ENCODE data around the gene MYBL2.

Gene MYBL2

GRCh38 chr20:43723186-43723585 lies 56.3 kb downstream of the MYBL2 start:
- Mint-ChIP-seq H3K27ac (no peak overlapping the region), H3K9me3 (peaks cover 2% of the 10 kb centered on the region), H3K36me3 (ENCODE audit: low read depth) (peaks cover 14% of the 10 kb centered on the region), H3K4me3 (no peak overlapping the region), H3K4me1 (ENCODE audit: low read depth) (peaks cover 5% of the 10 kb centered on the region), H3K27me3 (ENCODE audit: low read depth) (no peaks in the 10 kb centered on the region)
- no peak for DNase-seq (ENCODE audit: low spot score)

GRCh38 chr20:43723735-43724134 lies 56.8 kb downstream of the MYBL2 start:
- peaks cover 14% of the 10 kb centered on the region for H3K36me3 Mint-ChIP-seq (ENCODE audit: low read depth)
- no peaks in the 10 kb centered on the region for H3K27me3 Mint-ChIP-seq (ENCODE audit: low read depth)
- no peak overlapping the region for H3K4me3 Mint-ChIP-seq
- H3K27ac Mint-ChIP-seq = no peak overlapping the region
- peaks cover 8% of the 10 kb centered on the region for H3K9me3 Mint-ChIP-seq
- H3K4me1 Mint-ChIP-seq (ENCODE audit: low read depth) = peaks cover 7% of the 10 kb centered on the region
- DNase-seq (ENCODE audit: low spot score) = no peak

DNA sequence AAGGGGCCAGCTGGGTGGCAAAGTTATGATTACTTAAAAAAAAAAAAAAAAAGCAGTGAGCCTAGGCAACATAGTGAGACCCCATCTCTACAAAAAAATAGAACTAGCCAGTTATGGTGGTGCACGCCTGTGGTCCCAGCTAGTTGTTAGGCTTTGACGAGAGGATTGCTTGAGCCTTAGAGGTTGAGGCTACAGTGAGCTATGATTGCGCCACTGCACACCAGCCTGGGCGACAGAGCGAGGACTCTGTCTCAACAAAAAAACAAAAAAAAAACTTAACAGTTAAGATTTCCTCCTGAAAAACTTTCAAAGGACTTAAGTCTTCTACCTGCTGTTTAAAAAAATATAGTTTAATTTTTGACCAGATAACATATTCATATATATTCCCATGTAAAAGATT lies 57.5 kb downstream of the MYBL2 start:
- no peak for DNase-seq (ENCODE audit: low spot score)
- peaks cover 13% of the 10 kb centered on the region for H3K4me1 Mint-ChIP-seq (ENCODE audit: low read depth)
- no peak overlapping the region for H3K27ac Mint-ChIP-seq
- H3K36me3 Mint-ChIP-seq (ENCODE audit: low read depth) = peaks cover 9% of the 10 kb centered on the region
- H3K27me3 Mint-ChIP-seq (ENCODE audit: low read depth) = no peaks in the 10 kb centered on the region
- H3K9me3 Mint-ChIP-seq = peaks cover 12% of the 10 kb centered on the region
- H3K4me3 Mint-ChIP-seq = no peak overlapping the region

DNA sequence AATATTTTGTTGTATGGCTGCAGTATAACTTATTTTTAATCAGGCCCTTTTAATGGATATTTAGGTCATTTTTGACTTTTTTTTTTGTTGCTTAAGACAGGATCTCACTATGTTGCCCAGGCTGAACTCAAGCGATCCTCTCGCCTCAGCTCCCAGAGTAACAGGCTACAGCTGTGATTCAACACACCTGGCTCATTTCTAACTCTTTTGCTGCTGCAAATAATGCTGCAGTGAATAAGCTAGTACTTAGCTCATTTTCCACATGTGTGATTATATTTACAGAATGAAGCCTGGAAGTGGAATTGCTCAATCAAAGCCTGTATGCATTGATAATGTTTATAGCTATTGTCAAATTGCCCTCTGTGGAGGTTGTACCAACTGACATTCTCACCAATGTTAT lies 58.8 kb downstream of the MYBL2 start:
- DNase-seq (ENCODE audit: low spot score) = no peak
- Mint-ChIP-seq H3K36me3 (ENCODE audit: low read depth) (no peaks in the 10 kb centered on the region), H3K9me3 (peaks cover 12% of the 10 kb centered on the region), H3K4me3 (no peak overlapping the region), H3K27ac (no peak overlapping the region), H3K27me3 (ENCODE audit: low read depth) (no peaks in the 10 kb centered on the region), H3K4me1 (ENCODE audit: low read depth) (peaks cover 13% of the 10 kb centered on the region)

DNA sequence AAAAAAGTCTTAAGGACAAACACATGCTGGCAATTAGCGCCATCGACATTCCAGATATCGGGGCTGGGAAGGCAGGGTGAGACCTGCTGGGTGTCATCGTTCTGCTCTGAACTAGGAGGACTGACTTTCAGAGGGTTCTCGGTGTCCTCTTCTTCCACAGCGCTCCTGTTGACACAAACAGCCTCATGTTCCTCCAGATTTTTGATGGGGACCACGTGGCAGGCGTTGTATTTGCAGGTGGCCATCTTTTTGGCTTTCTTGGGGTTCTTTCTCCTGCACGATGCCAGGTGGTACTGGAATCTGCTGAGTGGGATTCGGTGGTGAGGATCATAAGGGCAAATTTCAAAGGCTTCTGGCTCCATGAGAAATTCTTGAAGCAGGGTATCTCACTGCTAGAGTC lies 59.4 kb downstream of the MYBL2 start:
- no peaks in the 10 kb centered on the region for H3K27me3 Mint-ChIP-seq (ENCODE audit: low read depth)
- H3K27ac Mint-ChIP-seq = no peak overlapping the region
- no peaks in the 10 kb centered on the region for H3K36me3 Mint-ChIP-seq (ENCODE audit: low read depth)
- peaks cover 13% of the 10 kb centered on the region for H3K4me1 Mint-ChIP-seq (ENCODE audit: low read depth)
- H3K4me3 Mint-ChIP-seq = no peak overlapping the region
- H3K9me3 Mint-ChIP-seq = peaks cover 12% of the 10 kb centered on the region
- no peak for DNase-seq (ENCODE audit: low spot score)

DNA sequence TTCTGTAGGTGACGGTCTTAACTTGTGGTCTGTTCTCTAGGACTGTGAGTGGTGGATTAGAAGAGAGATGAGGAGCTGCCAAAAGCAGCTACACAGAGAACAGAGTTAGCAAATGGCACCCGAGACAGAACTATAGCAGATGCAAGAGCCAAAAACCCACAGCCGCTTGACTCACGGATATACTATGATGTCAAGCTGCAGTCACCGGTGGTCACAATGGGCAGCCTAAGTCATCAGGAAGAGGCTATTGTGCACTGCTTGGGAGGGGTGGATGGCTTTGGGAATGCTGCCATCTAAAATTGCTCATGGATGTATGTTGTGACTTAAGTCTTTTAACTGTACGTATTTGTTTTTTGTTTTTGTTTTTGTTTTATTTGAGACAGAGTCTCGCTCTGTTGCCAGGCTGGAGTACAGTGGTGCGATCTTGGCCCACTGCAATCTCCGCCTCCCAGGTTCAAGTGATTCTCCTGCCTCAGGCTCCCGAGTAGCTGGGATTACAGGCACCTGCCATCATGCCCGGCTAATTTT lies 60.0 kb downstream of the MYBL2 start, which contains the start of gene GTSF1L:
TSS of gene GTSF1L (minus strand) at position 192 of the 528 bp plus-strand sequence. CDS start 308 bp downstream, outside the sequence.
- H3K9me3 Mint-ChIP-seq = peaks cover 12% of the 10 kb centered on the region
- no peak within 1 kb of the TSS for H3K4me3 Mint-ChIP-seq
- no peaks in the 10 kb centered on the region for H3K27me3 Mint-ChIP-seq (ENCODE audit: low read depth)
- H3K36me3 Mint-ChIP-seq (ENCODE audit: low read depth) = no peaks in the 10 kb centered on the region
- no peak for DNase-seq (ENCODE audit: low spot score)
- peaks cover 13% of the 10 kb centered on the region for H3K4me1 Mint-ChIP-seq (ENCODE audit: low read depth)
- H3K27ac Mint-ChIP-seq = no peak within 1 kb of the TSS

DNA sequence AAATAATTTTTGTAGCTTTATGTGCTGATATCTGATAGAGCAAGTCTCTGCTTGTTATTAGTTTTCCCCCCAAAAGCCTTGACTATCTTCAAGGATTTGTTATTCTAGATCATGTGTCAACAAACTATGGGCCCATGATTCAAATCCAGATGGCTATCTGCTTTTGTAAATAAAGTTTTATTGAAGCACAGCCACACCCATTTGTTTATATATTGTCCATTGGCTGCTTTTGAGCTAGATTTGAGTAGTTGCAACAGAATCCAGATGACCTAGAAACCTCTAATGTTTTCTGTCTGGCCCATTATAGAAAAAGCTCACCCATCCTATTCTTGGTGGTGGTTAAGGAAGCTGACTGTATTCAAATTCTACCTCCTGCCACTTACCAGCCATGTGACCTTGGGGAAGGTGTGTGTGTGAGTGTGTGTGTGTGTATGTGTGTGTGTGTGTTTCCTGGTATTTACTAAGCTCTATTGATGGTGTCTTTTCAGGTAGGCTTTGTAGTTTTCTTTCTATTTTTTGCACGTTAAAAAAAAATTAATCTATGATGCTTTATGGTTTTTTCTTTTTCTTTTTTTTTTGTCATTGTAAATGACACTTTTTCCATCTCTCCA lies 61.2 kb downstream of the MYBL2 start:
- Mint-ChIP-seq H3K9me3 (peaks cover 12% of the 10 kb centered on the region), H3K4me1 (ENCODE audit: low read depth) (peaks cover 11% of the 10 kb centered on the region), H3K27ac (no peak overlapping the region), H3K27me3 (ENCODE audit: low read depth) (no peaks in the 10 kb centered on the region), H3K4me3 (no peak overlapping the region), H3K36me3 (ENCODE audit: low read depth) (no peaks in the 10 kb centered on the region)
- no peak for DNase-seq (ENCODE audit: low spot score)

GRCh38 chr20:43728686-43729255 lies 61.9 kb downstream of the MYBL2 start:
- no peaks in the 10 kb centered on the region for H3K36me3 Mint-ChIP-seq (ENCODE audit: low read depth)
- peak overlapping the region; percentile 6 for H3K27ac Mint-ChIP-seq
- no peak for DNase-seq (ENCODE audit: low spot score)
- H3K9me3 Mint-ChIP-seq = peaks cover 12% of the 10 kb centered on the region
- peaks cover 16% of the 10 kb centered on the region for H3K4me1 Mint-ChIP-seq (ENCODE audit: low read depth)
- H3K27me3 Mint-ChIP-seq (ENCODE audit: low read depth) = no peaks in the 10 kb centered on the region
- H3K4me3 Mint-ChIP-seq = no peak overlapping the region

DNA sequence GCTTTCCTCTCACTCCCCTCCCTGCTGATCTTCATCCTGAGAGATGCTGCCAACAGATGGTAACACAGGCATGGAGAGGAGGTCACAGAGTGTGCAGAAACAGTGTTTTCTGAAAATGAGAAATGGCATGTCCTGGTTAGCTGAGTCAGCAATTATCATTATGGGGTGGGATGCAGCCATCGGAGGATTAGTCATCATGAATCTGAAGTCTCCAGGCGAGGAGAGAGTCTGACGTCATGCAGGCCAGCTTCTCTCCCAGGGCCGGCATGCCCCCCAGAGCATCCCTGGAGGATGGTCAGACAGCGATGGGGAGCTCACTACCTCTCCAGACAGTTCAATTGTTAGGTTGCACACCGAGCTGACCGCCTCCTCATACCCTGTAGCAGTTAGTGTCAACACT lies 64.6 kb downstream of the MYBL2 start:
- H3K4me3 Mint-ChIP-seq = no peak overlapping the region

DNA sequence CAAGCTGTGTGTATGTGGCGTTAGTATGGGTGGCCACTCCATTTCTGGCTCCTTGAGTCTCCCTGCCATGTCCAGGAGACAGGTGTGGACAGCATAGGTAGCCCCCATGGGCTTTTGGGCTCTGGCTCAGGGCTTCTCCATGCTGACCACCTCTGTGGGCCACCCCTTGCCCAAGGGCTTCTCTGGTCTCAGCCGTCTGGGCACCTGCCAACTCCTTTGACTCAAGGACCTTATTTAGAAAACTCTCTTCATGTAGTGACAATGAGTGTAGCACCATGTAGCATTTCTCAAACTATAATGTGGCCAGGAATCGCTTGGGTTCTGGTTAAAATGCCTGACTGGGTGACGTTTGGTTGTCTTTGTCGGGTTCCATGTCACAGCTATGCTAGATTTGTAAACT lies 65.0 kb downstream of the MYBL2 start:
- DNase-seq (ENCODE audit: low spot score) = no peak
- peaks cover 25% of the 10 kb centered on the region for H3K4me1 Mint-ChIP-seq (ENCODE audit: low read depth)
- peaks cover 12% of the 10 kb centered on the region for H3K9me3 Mint-ChIP-seq
- no peaks in the 10 kb centered on the region for H3K27me3 Mint-ChIP-seq (ENCODE audit: low read depth)
- no peak overlapping the region for H3K27ac Mint-ChIP-seq
- H3K36me3 Mint-ChIP-seq (ENCODE audit: low read depth) = no peaks in the 10 kb centered on the region
- no peak overlapping the region for H3K4me3 Mint-ChIP-seq

More for the DNA sequence above, 64.6 kb downstream of the MYBL2 start:
- peaks cover 12% of the 10 kb centered on the region for H3K9me3 Mint-ChIP-seq
- no peaks in the 10 kb centered on the region for H3K27me3 Mint-ChIP-seq (ENCODE audit: low read depth)
- no peak overlapping the region for H3K27ac Mint-ChIP-seq
- H3K36me3 Mint-ChIP-seq (ENCODE audit: low read depth) = no peaks in the 10 kb centered on the region
- H3K4me1 Mint-ChIP-seq (ENCODE audit: low read depth) = peaks cover 21% of the 10 kb centered on the region
- no peak for DNase-seq (ENCODE audit: low spot score)

- Mint-ChIP-seq H3K4me1 (ENCODE audit: low read depth) (peaks cover 20% of the 10 kb centered on the region), H3K4me3 (no peak overlapping the region), H3K9me3 (no peaks in the 10 kb centered on the region), H3K27me3 (ENCODE audit: low read depth) (peaks cover under 1% of the 10 kb centered on the region), H3K27ac (peak overlapping the region; percentile 50), H3K36me3 (ENCODE audit: low read depth) (no peaks in the 10 kb centered on the region)
- peak; percentile 69 for DNase-seq (ENCODE audit: low spot score)
Measured at GRCh38 chr20:43736588-43737158, 69.8 kb downstream of the MYBL2 start.

DNA sequence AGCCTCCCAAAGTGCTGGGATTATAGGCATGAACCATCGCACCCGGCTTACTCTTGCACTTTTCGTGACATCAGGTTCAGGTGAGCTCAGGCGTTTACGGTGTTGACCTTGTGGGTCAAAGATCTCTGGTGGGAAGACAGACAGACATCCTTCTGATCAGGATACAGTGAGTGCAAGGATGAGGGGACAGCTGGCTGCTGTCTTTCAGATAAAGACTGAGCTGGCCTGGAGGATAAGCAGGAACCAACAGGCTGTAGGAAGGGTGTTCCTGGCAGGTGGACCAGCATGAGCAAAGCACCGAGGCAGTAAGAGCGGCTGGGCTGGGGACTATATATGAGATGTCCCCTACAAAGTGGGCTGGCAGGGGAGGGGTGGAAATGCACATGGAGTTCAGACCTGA lies 71.0 kb downstream of the MYBL2 start:
- DNase-seq (ENCODE audit: low spot score) = no peak
- Mint-ChIP-seq H3K27ac (no peak overlapping the region), H3K4me3 (no peak overlapping the region), H3K36me3 (ENCODE audit: low read depth) (no peaks in the 10 kb centered on the region), H3K9me3 (no peaks in the 10 kb centered on the region), H3K4me1 (ENCODE audit: low read depth) (peaks cover 19% of the 10 kb centered on the region), H3K27me3 (ENCODE audit: low read depth) (peaks cover 3% of the 10 kb centered on the region)

GRCh38 chr20:43739148-43739749 lies 72.3 kb downstream of the MYBL2 start:
- Mint-ChIP-seq H3K27me3 (ENCODE audit: low read depth) (peaks cover 6% of the 10 kb centered on the region), H3K4me1 (ENCODE audit: low read depth) (peaks cover 11% of the 10 kb centered on the region), H3K36me3 (ENCODE audit: low read depth) (no peaks in the 10 kb centered on the region), H3K4me3 (no peak overlapping the region), H3K9me3 (no peaks in the 10 kb centered on the region), H3K27ac (no peak overlapping the region)
- DNase-seq (ENCODE audit: low spot score) = no peak

- Mint-ChIP-seq H3K9me3 (no peaks in the 10 kb centered on the region), H3K4me1 (ENCODE audit: low read depth) (peaks cover 11% of the 10 kb centered on the region), H3K36me3 (ENCODE audit: low read depth) (no peaks in the 10 kb centered on the region), H3K27me3 (ENCODE audit: low read depth) (peaks cover 6% of the 10 kb centered on the region), H3K27ac (no peak overlapping the region), H3K4me3 (no peak overlapping the region)
- no peak for DNase-seq (ENCODE audit: low spot score)
Measured at GRCh38 chr20:43740642-43741041, 73.7 kb downstream of the MYBL2 start.

All from T-helper 2 cell treated with Interferon-gamma antibody and Interleukin-4, amounts not matched to agents 5 μg/mL and 100 μg/mL, for 36 hours (primary cell).